ENCODE measurements around the gene CPNE6. TPM values are rescaled to one million over a fixed set of nuclear protein-coding genes. Genes with fewer than 3 reads are reported as not detected.

The CPNE6 gene
- total RNA-seq, 1 donor from 2014 or later, result not detected

- DNase-seq (ENCODE audit: low spot score), result no peak
- H2AFZ ChIP-seq (replicated peaks), result no peak overlapping the region
- no peaks in the 10 kb centered on the region for H3K79me2 ChIP-seq (ENCODE audit: low read depth)
- H3K4me2 ChIP-seq, result no peak overlapping the region
- H3K36me3 ChIP-seq, result no peaks in the 10 kb centered on the region
- H3K36me3 Mint-ChIP-seq, result no peaks in the 10 kb centered on the region
- H4K20me1 ChIP-seq (ENCODE audit: low read depth), result no peaks in the 10 kb centered on the region
- no peaks in the 10 kb centered on the region for H3K4me1 ChIP-seq
- no peaks in the 10 kb centered on the region for H3K9me3 ChIP-seq (ENCODE audit: low read depth)
- H3K4me3 ChIP-seq, result no peak overlapping the region
- H3K4me3 Mint-ChIP-seq, result no peak overlapping the region
- H3K9me3 Mint-ChIP-seq, result no peaks in the 10 kb centered on the region
- H3F3A ChIP-seq (ENCODE audit: low read depth), result no peaks in the 10 kb centered on the region
- H3K9ac ChIP-seq, result no peak overlapping the region
- H3K27ac Mint-ChIP-seq, result no peak overlapping the region
- peaks cover 4% of the 10 kb centered on the region for H3K27me3 Mint-ChIP-seq (ENCODE audit: insufficient read depth, low read depth)
- no peak overlapping the region for H3K27ac ChIP-seq
- no peaks in the 10 kb centered on the region for H3K27me3 ChIP-seq
- TF ChIP-seq EZH2phosphoT487 (IDR thresholded peaks at IDR 0.05) (no peak), EZH2 (IDR thresholded peaks at IDR 0.05) (no peak), CTCF (IDR thresholded peaks at IDR 0.05) (no peak)
- peaks cover 5% of the 10 kb centered on the region for H3K4me1 Mint-ChIP-seq
Observed at GRCh38 chr14:24068711-24069410, 2.5 kb upstream of the CPNE6 start.

GRCh38 chr14:24069411-24069735 is 2.0 kb upstream of the CPNE6 start:
- no peak overlapping the region for H3K4me3 ChIP-seq
- no peak for DNase-seq (ENCODE audit: low spot score)
- no peaks in the 10 kb centered on the region for H3K36me3 ChIP-seq
- Mint-ChIP-seq H3K27ac (no peak overlapping the region), H3K36me3 (no peaks in the 10 kb centered on the region), H3K27me3 (ENCODE audit: insufficient read depth, low read depth) (peaks cover 4% of the 10 kb centered on the region), H3K4me3 (no peak overlapping the region), H3K4me1 (peaks cover 5% of the 10 kb centered on the region), H3K9me3 (no peaks in the 10 kb centered on the region)
- H3K27me3 ChIP-seq, result no peaks in the 10 kb centered on the region
- TF ChIP-seq EZH2 (IDR thresholded peaks at IDR 0.05) (no peak), CTCF (IDR thresholded peaks at IDR 0.05) (no peak), EZH2phosphoT487 (IDR thresholded peaks at IDR 0.05) (no peak)
- H2AFZ ChIP-seq (replicated peaks), result no peak overlapping the region
- H3K79me2 ChIP-seq (ENCODE audit: low read depth), result no peaks in the 10 kb centered on the region
- no peak overlapping the region for H3K4me2 ChIP-seq
- no peaks in the 10 kb centered on the region for H3K4me1 ChIP-seq
- H3F3A ChIP-seq (ENCODE audit: low read depth), result no peaks in the 10 kb centered on the region
- H4K20me1 ChIP-seq (ENCODE audit: low read depth), result no peaks in the 10 kb centered on the region
- no peak overlapping the region for H3K27ac ChIP-seq
- H3K9me3 ChIP-seq (ENCODE audit: low read depth), result no peaks in the 10 kb centered on the region
- no peak overlapping the region for H3K9ac ChIP-seq

GRCh38 chr14:24070285-24071143 is 848 bp upstream of the CPNE6 start:
- Mint-ChIP-seq H3K27ac (no peak overlapping the region), H3K4me3 (no peak overlapping the region), H3K27me3 (ENCODE audit: insufficient read depth, low read depth) (peaks cover 2% of the 10 kb centered on the region), H3K4me1 (peaks cover 5% of the 10 kb centered on the region), H3K9me3 (no peaks in the 10 kb centered on the region), H3K36me3 (no peaks in the 10 kb centered on the region)
- Histone ChIP-seq H3K9ac (no peak overlapping the region), H3K79me2 (ENCODE audit: low read depth) (no peaks in the 10 kb centered on the region), H3K27me3 (no peaks in the 10 kb centered on the region), H3F3A (ENCODE audit: low read depth) (no peaks in the 10 kb centered on the region), H3K4me3 (no peak overlapping the region), H4K20me1 (ENCODE audit: low read depth) (no peaks in the 10 kb centered on the region), H3K27ac (no peak overlapping the region), H3K9me3 (ENCODE audit: low read depth) (no peaks in the 10 kb centered on the region), H3K36me3 (no peaks in the 10 kb centered on the region), H2AFZ (replicated peaks) (no peak overlapping the region), H3K4me2 (no peak overlapping the region), H3K4me1 (no peaks in the 10 kb centered on the region)
- DNase-seq (ENCODE audit: low spot score), result no peak
- TF ChIP-seq EZH2phosphoT487 (IDR thresholded peaks at IDR 0.05) (no peak), EZH2 (IDR thresholded peaks at IDR 0.05) (no peak), CTCF (IDR thresholded peaks at IDR 0.05) (no peak)
